Activated CD4-positive, alpha-beta T cell treated with anti-CD3 and anti-CD28 coated beads, Interleukin-2, amount 50 U/mL, for 24 hours (primary cell): ENCODE results near the gene IQCM.

ENCODE experiments used
- DNase-seq, 2 donors: peaks; one replicate each; pipeline ENCODE4 v3.0.0-alpha.2; 2020; ENCODE audit warnings: low read depth in 1 of 2, low spot score in 1 of 2

Gene IQCM

GRCh38 chr4:149713031-149713430 lies 102.6 kb downstream of the IQCM start:
- no peak for DNase-seq

- DNase-seq, result no peak
Measured at GRCh38 chr4:149711593-149712365, 103.9 kb downstream of the IQCM start.

- DNase-seq, result no peak
Measured at GRCh38 chr4:149709640-149710039, 106.0 kb downstream of the IQCM start.

GRCh38 chr4:149708513-149709130 lies 107.0 kb downstream of the IQCM start:
- no peak for DNase-seq

GRCh38 chr4:149707862-149708261 lies 107.8 kb downstream of the IQCM start:
- DNase-seq, result no peak

- DNase-seq, result no peak
Measured at GRCh38 chr4:149706942-149707341, 108.7 kb downstream of the IQCM start.

- DNase-seq, result no peak
Measured at GRCh38 chr4:149702414-149703293, 113.0 kb downstream of the IQCM start.

- no peak for DNase-seq
Measured at GRCh38 chr4:149701435-149702156, 114.0 kb downstream of the IQCM start.

GRCh38 chr4:149700272-149700671 lies 115.4 kb downstream of the IQCM start:
- no peak for DNase-seq

GRCh38 chr4:149699642-149700041 lies 116.0 kb downstream of the IQCM start:
- DNase-seq, result no peak

GRCh38 chr4:149690726-149691125 lies 124.9 kb downstream of the IQCM start:
- no peak for DNase-seq

- no peak for DNase-seq
Measured at GRCh38 chr4:149684516-149684915, 131.1 kb downstream of the IQCM start.

- no peak for DNase-seq
Measured at GRCh38 chr4:149676076-149676475, 139.6 kb downstream of the IQCM start.

- DNase-seq, result no peak
Measured at GRCh38 chr4:149645790-149646189, 169.9 kb downstream of the IQCM start.

GRCh38 chr4:149638073-149638472 lies 177.6 kb downstream of the IQCM start:
- DNase-seq, result no peak

- no peak for DNase-seq
Measured at GRCh38 chr4:149634368-149634767, 181.3 kb downstream of the IQCM start.

- DNase-seq, result no peak
Measured at GRCh38 chr4:149631629-149632028, 184.0 kb downstream of the IQCM start.

- DNase-seq, result no peak
Measured at GRCh38 chr4:149630064-149630463, 185.6 kb downstream of the IQCM start.

- no peak for DNase-seq
Measured at GRCh38 chr4:149605601-149606378, 209.9 kb downstream of the IQCM start.

- DNase-seq, result no peak
Measured at GRCh38 chr4:149604827-149605226, 210.8 kb downstream of the IQCM start.
